GM08714 (cell line): ENCODE measurements around the gene C5orf15.
A peak's percentile ranks its signal among the peaks of the same experiment; 100 is the strongest.

Experiments used
- H3K4me3 ChIP-seq: fragments of 200-500 bp; sonication (Bioruptor generic); 2 replicates; pipeline ENCODE4 v1.5.1; 2014; ENCODE audit warnings: mild to moderate bottlenecking, low read length, inconsistent platforms
- ZNF274 ChIP-seq: IDR thresholded peaks from 2 replicates; pipeline ENCODE4 v1.6.1; 2012; ENCODE audit warnings: mild to moderate bottlenecking, low read depth, low read length

Gene C5orf15

GRCh38 chr5:133968204-133968980, at the start of gene C5orf15:
Gene C5orf15 (minus strand): TSS chr5:133968625. CDS start chr5:133968584, 41 bp downstream.
- TF ChIP-seq ZNF274, result no peak
- H3K4me3 ChIP-seq, result peak within 1 kb of the TSS; percentile 92

GRCh38 chr5:134008266-134008749, 39.9 kb upstream of the C5orf15 start:
- no peak overlapping the region for H3K4me3 ChIP-seq
- TF ChIP-seq ZNF274, result no peak

- H3K4me3 ChIP-seq, result no peak overlapping the region
- TF ChIP-seq ZNF274, result no peak
Measured at GRCh38 chr5:134007581-134008265, 39.3 kb upstream of the C5orf15 start.

GRCh38 chr5:134006115-134006514, 37.7 kb upstream of the C5orf15 start:
- no peak overlapping the region; the same call in 1 of the 2 replicates for H3K4me3 ChIP-seq
- TF ChIP-seq ZNF274, result no peak

GRCh38 chr5:134005417-134006061, 37.1 kb upstream of the C5orf15 start:
- no peak for TF ChIP-seq ZNF274
- H3K4me3 ChIP-seq, result peak overlapping the region; percentile 98; the same call in 1 of the 2 replicates

- peak within 1 kb of the TSS; percentile 98 for H3K4me3 ChIP-seq
- TF ChIP-seq ZNF274, result no peak
Measured at GRCh38 chr5:134004626-134005416, 36.4 kb upstream of the C5orf15 start, which contains the start of gene VDAC1. Gene VDAC1 (minus strand): TSS chr5:134004975. CDS start chr5:133993012, 11,963 bp downstream.

- TF ChIP-seq ZNF274, result no peak
- H3K4me3 ChIP-seq, result peak overlapping the region; percentile 98
Measured at GRCh38 chr5:134003817-134004625, 35.6 kb upstream of the C5orf15 start.

- TF ChIP-seq ZNF274, result no peak
- H3K4me3 ChIP-seq, result peak overlapping the region; percentile 98
Measured at GRCh38 chr5:134003064-134003816, 34.8 kb upstream of the C5orf15 start.

GRCh38 chr5:134001938-134002731, 33.7 kb upstream of the C5orf15 start:
- TF ChIP-seq ZNF274, result no peak
- peak overlapping the region; percentile 98; the same call in 1 of the 2 replicates for H3K4me3 ChIP-seq

GRCh38 chr5:134000696-134001453, 32.5 kb upstream of the C5orf15 start:
- no peak for TF ChIP-seq ZNF274
- H3K4me3 ChIP-seq, result no peak overlapping the region

- H3K4me3 ChIP-seq, result no peak overlapping the region
Measured at GRCh38 chr5:134000091-134000511, 31.7 kb upstream of the C5orf15 start.

More at GRCh38 chr5:134000091-134000511, 31.7 kb upstream of the C5orf15 start:
- no peak for TF ChIP-seq ZNF274
